Lung (tissue), 12 donors: ENCODE data around the gene LCN10. TPM values are rescaled to one million over a fixed set of nuclear protein-coding genes. Genes with fewer than 3 reads are reported as not detected.

Source experiments
- ATAC-seq: fragments of 200-7000 bp; cut with Tn5 transposase; one replicate; pipeline ENCODE4 v1.9.1; 2020; ENCODE audit warnings: moderate number of reproducible peaks; ENCODE audit not compliant: insufficient read depth, low FRiP score
- DNase-seq, 3 donors: peaks; one replicate each; pipeline ENCODE4 v3.0.0-alpha.2; 2013 to 2017
- H3K27ac ChIP-seq, 2 donors: one replicate each; pipeline ENCODE4 v1.5.1; 2013; ENCODE audit warnings: mild to moderate bottlenecking in 2 of 2, moderate library complexity in 2 of 2, control low read depth in 1 of 2, inconsistent platforms in 1 of 2, low read depth in 1 of 2, low read length in 1 of 2
- H3K27me3 ChIP-seq, 3 donors: one replicate each; pipeline ENCODE4 v1.5.1; 2013; ENCODE audit warnings: low read length in 2 of 3; ENCODE audit not compliant: control insufficient read depth in 3 of 3, insufficient read depth in 3 of 3
- H3K36me3 ChIP-seq, 4 donors: one replicate each; pipeline ENCODE4 v1.5.1; 2013; ENCODE audit warnings: low read length in 4 of 4, mild to moderate bottlenecking in 1 of 4, moderate library complexity in 1 of 4; ENCODE audit not compliant: control insufficient read depth in 4 of 4, insufficient read depth in 4 of 4
- H3K4me1 ChIP-seq, 5 donors: one replicate each; pipeline ENCODE4 v1.5.1; 2013; ENCODE audit warnings: low read length in 5 of 5, mild to moderate bottlenecking in 2 of 5, moderate library complexity in 1 of 5; ENCODE audit not compliant: control insufficient read depth in 5 of 5, insufficient read depth in 5 of 5
- H3K4me3 ChIP-seq: one replicate; pipeline ENCODE4 v1.5.1; 2013; ENCODE audit warnings: mild to moderate bottlenecking, control low read depth, moderate library complexity
- H3K9ac ChIP-seq, 2 donors: one replicate each; pipeline ENCODE4 v1.5.1; 2013; ENCODE audit warnings: low read length in 2 of 2, control low read depth in 1 of 2; ENCODE audit not compliant: insufficient read depth in 1 of 2
- H3K9me3 ChIP-seq, 4 donors: one replicate each; pipeline ENCODE4 v1.5.1; 2013; ENCODE audit warnings: low read length in 3 of 4, mild to moderate bottlenecking in 1 of 4, moderate library complexity in 1 of 4; ENCODE audit not compliant: control insufficient read depth in 4 of 4, insufficient read depth in 3 of 4
- WGBS, 2 donors: extraction: QIAGEN DNeasy Blood & Tissue Kit; methylation state at CpG; one replicate each; pipeline ENCODE4 v1.1.7; 2013; 5-methylcytosine and 5-hydroxymethylcytosine counted together
- polyA plus RNA-seq, 2 donors: library from polyadenylated mRNA; stranded (reverse); fragments of 200-250 nt; gene quantifications; one replicate each; pipeline ENCODE4 v1.2.1, GENCODE V29; 2013
- total RNA-seq, 2 donors: library from RNA; depleted of rRNA in 1 of 2; stranded (reverse); fragments of >200 nt in 1 of 2; gene quantifications; one replicate each; pipeline ENCODE4 v1.2.1, GENCODE V29; 2014 to 2021
- TF ChIP-seq, protein P1 (sequence below): IDR thresholded peaks from 2 replicates; pipeline ENCODE4 v1.5.1; 2012; ENCODE audit warnings: mild to moderate bottlenecking; ENCODE audit errors: control extremely low read depth, extremely low read depth
- donor health status: control.
- donor health status: control.
- donor health status: Bipolar disorder and iron deficiency.
- donor health status: healthy.
- donor health status: DM: yes; HTN: yes; CAD: no.

Gene LCN10
- total and polyA plus RNA-seq, 4 donors = 0.72 to 6.4 (median 4.7) TPM; not detected in 1

GRCh38 chr9:136744773-136745172, 2.0 kb upstream of the LCN10 start:
- TF ChIP-seq, protein P1, sequence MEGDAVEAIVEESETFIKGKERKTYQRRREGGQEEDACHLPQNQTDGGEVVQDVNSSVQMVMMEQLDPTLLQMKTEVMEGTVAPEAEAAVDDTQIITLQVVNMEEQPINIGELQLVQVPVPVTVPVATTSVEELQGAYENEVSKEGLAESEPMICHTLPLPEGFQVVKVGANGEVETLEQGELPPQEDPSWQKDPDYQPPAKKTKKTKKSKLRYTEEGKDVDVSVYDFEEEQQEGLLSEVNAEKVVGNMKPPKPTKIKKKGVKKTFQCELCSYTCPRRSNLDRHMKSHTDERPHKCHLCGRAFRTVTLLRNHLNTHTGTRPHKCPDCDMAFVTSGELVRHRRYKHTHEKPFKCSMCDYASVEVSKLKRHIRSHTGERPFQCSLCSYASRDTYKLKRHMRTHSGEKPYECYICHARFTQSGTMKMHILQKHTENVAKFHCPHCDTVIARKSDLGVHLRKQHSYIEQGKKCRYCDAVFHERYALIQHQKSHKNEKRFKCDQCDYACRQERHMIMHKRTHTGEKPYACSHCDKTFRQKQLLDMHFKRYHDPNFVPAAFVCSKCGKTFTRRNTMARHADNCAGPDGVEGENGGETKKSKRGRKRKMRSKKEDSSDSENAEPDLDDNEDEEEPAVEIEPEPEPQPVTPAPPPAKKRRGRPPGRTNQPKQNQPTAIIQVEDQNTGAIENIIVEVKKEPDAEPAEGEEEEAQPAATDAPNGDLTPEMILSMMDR = no peak
- no peaks in the 10 kb centered on the region for H3K36me3 ChIP-seq
- no peaks in the 10 kb centered on the region for H3K9me3 ChIP-seq
- WGBS, 2 donors = 86 to 95% methylated on average over 15 to 18 of the region's 18 CpGs
- no peak overlapping the region for H3K27ac ChIP-seq
- peaks cover 0 to 15% (median 10%) of the 10 kb centered on the region in 5 donors for H3K4me1 ChIP-seq
- no peak overlapping the region for H3K4me3 ChIP-seq
- peaks cover 0 to 7% (median 4%) of the 10 kb centered on the region in 3 donors for H3K27me3 ChIP-seq
- no peak for DNase-seq
- H3K9ac ChIP-seq = no peak overlapping the region
- no peak for ATAC-seq

DNA sequence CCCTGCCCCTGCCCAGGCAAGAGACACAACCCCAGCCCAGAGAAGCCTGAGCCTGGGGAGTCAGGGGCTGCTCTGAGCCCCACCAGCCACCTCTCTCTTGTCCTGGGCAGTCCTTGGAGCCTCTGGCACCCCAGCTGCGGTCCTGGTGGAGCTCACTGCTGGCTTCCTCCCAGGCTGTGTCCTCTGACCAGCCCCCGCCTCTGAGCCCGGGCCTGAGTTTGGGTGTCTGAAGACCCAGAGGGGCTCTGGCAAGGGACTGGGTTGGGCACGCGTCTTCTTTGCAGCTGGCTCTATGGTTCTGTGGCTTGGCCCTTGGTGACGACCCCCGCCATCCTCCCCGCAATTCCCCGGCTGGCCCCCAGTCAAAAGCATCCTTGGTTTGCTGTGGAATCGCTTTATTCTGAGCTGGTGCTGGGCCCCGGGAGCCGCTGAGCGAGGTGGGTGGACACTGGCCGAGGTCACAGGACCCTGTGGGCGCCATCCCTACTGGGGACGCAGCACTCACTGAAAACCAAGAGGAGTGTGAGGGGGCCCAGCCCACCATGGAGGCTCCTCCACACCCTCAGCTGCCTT, 985 bp upstream of the LCN10 start:
- DNase-seq (no peak), ATAC-seq (no peak)
- no peak overlapping the region for H3K27ac ChIP-seq
- TF ChIP-seq, protein P1 = no peak
- no peaks in the 10 kb centered on the region for H3K9me3 ChIP-seq
- WGBS, 2 donors = 90 to 93% methylated on average over 16 of the region's 16 CpGs
- H3K36me3 ChIP-seq = no peaks in the 10 kb centered on the region
- H3K9ac ChIP-seq = no peak overlapping the region
- peaks cover 0 to 7% (median 4%) of the 10 kb centered on the region in 3 donors for H3K27me3 ChIP-seq
- peaks cover 0 to 15% (median 10%) of the 10 kb centered on the region in 5 donors for H3K4me1 ChIP-seq
- H3K4me3 ChIP-seq = no peak overlapping the region

GRCh38 chr9:136741883-136742571, 713 bp downstream of the LCN10 start:
- Histone ChIP-seq H3K27ac (no peak overlapping the region), H3K9me3 (no peaks in the 10 kb centered on the region), H3K9ac (no peak overlapping the region), H3K4me1 (peaks cover 0 to 15% (median 10%) of the 10 kb centered on the region in 5 donors), H3K36me3 (no peaks in the 10 kb centered on the region), H3K4me3 (no peak overlapping the region), H3K27me3 (peaks cover 0 to 7% (median 4%) of the 10 kb centered on the region in 3 donors)
- DNase-seq (no peak), ATAC-seq (no peak)
- 19% methylated on average over 28 to 32 of the region's 32 CpGs for WGBS, 2 donors
- TF ChIP-seq, protein P1 = no peak
